HG02623 (cell line): ENCODE data around the gene SCLY.
"Not testable (repeated sequence)": the region's sequence is repeated elsewhere in the genome, so short reads cannot be mapped to it uniquely, and the experiment has no call there.

Experiments used
- ATAC-seq: cut with Tn5 transposase; IDR thresholded peaks from one replicate; pipeline ENCODE4 v1.9.1; 2021; ENCODE audit warnings: moderate library complexity; ENCODE audit not compliant: unreplicated experiment

Gene SCLY

DNA sequence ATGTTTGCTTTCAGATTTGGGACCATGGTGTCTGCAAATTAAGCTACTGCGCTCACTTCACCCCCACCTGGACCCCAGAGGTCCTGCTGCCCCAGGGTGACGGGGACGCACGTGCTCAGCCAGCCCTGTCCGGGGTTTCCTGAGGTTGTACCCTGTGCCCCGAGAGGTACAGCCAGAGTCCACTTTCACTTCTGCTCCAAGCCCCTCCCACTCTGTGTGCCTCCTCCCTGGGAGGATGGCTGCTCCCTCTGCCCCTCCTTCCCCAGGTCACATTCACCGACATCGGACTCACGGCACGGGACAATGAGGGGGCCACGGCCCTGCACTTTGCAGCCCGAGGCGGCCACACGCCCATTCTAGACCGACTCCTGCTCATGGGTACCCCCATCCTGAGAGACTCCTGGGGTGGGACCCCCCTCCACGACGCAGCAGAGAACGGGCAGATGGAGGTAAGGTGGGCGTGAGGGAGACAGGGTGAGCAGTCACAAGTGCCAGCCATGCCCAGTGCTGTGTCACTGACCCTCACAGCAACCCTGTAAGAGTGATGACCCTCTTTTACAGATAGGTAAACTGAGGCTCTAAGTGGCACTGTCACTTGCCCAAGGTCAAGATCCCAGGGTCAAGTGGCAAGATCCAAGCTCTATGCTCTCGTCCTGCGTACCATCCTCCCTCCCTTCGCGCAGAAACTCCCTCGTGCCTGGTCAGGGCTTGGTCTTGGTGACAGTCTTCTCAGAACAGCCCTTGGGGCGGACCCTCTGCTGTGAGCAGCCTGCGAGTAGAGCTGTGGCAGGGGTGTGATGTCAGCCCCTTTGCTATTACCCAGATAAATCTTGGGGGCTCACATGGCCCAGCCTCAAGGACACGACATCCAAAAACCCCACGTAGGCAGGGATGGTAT lies 47.0 kb downstream of the SCLY start:
- ATAC-seq, result peak; percentile 58

- ATAC-seq, result peak; percentile 59
These were observed 47.8 kb downstream of the SCLY start for GRCh38 chr2:238108423-238109183.

DNA sequence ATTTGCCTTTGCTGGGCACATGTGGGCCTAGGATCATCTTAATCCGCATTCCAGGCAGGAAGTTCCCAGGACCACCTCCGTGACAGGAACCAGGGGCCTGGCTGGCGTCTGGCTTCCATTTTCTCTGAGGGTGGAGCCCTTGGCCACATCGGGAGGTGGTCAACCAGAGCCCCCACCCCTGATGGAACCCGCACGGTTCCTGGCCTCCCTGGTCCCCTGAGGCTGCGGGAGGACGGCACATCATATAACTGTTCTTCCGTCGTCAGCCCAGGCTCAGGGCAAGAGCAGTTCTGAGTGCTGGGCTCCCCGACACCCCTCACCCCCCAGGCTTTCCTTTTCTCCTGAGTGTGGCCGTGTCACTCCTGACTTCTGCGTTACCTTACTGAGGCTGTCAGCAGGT lies 52.8 kb downstream of the SCLY start:
- no peak for ATAC-seq

- no peak for ATAC-seq
These were observed 53.6 kb downstream of the SCLY start for GRCh38 chr2:238114331-238114841.

DNA sequence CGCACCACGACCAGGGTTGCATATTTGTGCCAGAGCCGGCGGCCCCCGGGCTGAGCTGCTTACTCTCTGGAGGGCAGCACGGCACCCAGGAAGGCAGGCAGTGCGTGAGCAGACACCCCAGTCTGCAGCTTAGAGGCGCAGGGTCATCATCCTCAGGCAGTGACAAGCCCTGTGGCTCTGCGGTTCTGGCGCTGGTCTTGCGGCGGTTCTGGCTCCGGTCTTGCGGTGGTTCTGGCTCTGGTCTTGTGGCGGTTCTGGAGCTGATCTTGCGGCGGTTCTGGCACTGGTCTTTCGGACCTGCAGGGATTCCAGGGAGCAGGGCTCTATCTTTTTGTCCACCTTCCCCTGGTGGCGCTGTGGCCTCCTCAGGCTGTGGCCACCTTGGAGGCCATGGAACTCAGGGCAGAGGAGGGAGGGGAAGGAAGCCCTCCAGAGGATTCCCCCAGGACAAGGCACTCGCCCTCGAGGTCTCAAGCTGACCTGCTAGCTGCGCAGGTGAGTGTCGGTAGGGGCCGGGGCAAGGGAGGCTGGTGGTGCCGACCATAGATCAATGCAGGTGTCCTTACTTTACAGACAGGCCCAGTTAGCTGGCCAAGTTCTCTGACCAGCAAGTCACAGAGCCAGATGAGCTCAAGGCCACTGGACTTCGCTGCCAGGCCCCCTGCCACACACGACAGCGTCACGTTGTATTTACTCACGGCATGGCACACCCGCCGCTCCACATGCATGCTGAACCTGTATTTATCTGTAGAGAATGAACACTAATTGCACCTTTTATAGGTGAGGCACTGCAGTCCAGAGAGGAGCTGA lies 54.3 kb downstream of the SCLY start:
- ATAC-seq, result no peak

DNA sequence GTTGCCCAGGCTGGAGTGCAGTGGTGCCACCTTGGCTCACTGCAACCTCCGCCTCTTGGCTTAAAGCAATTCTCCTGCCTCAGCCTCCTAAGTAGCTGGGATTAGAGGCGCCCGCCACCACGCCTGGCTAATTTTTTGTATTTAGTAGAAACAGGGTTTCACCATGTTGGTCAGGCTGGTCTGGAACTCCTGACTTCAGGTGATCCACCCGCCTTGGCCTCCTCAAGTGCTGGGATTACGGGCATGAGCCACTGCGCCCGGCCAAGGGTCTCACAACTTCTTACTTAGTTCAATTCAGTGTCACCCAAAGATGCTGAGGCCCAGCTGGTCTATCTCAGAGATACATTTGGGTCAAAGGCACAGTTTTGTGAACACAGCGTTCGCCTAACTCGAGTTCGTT lies 54.9 kb downstream of the SCLY start:
- not testable (repeated sequence) for ATAC-seq

DNA sequence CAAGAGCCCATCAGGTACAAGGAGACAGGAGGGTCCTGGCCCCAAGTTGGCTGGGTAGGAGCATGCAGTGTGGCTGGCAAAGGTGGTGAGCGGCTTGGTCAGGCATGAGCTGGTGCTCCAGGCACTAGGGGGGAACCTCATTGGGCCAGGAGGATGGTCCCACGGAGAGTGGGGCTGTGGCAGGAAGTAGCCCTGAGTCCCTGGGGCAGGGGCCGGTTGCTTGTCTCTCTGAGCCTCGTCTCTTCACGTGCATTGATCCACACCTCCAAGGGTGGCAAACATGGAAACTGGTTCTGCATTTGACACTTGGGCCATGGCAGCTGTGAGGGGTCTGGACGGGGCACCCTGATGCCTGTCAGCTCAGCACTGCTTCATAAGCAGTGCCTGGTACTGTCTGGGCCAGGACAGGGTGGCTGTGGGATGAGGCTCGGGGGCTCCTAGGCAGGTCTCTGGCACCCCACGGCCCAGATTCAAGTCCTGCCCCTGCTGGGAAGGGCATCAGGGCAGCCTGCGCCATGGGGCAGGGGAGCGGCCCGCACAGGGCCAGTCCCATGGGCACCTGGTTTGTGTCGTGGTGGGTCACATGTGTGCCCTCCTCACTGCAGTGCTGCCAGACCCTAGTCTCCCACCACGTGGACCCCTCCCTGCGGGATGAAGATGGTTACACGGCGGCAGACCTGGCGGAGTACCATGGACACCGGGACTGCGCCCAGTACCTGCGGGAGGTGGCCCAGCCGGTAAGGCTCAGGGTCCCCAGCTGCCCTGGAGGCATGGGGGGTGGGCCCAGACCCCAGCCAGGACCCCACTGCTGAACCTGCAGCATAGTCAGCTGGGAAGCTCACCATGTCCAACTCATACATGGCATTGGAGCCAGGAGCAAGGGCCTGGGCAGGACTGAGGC lies 55.7 kb downstream of the SCLY start:
- no peak for ATAC-seq

- no peak for ATAC-seq
These were observed 56.7 kb downstream of the SCLY start for GRCh38 chr2:238117199-238118154.

DNA sequence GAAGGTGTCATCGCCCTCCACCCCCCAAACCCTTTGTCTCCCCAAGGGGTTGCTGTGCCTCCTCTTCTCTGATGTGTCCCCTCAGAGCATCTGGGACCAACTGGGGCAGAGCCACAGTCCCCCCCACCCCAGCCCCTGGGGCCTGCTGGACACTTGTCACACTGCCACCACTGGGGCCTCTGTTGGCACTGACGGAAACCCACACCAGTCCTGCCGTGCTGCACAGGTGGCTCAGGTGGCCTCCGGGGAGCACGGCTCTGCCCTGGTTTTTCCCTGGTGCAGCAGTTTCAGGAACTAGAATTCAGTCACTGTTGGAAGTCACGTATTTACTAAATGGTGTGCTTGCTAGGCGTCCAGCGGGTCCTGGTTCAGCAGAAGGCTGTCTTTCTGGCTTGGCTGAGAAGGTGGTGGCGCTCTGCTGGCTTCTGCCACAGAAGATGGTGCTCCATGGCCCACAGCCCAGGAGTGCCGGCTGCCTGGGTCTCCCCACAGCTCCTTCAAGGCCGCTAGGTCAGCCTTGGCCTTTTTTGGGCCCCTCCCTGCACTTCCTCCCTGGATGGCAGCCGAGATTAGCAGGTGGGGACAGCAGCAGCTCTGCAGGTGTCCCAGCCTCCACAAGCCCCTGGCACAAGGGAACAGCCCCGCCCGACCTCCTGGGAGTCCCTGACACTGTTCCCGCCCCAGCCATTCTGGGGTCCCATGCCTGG lies 59.1 kb downstream of the SCLY start:
- ATAC-seq, result no peak

- no peak for ATAC-seq
These were observed 59.9 kb downstream of the SCLY start for GRCh38 chr2:238120463-238121298.

DNA sequence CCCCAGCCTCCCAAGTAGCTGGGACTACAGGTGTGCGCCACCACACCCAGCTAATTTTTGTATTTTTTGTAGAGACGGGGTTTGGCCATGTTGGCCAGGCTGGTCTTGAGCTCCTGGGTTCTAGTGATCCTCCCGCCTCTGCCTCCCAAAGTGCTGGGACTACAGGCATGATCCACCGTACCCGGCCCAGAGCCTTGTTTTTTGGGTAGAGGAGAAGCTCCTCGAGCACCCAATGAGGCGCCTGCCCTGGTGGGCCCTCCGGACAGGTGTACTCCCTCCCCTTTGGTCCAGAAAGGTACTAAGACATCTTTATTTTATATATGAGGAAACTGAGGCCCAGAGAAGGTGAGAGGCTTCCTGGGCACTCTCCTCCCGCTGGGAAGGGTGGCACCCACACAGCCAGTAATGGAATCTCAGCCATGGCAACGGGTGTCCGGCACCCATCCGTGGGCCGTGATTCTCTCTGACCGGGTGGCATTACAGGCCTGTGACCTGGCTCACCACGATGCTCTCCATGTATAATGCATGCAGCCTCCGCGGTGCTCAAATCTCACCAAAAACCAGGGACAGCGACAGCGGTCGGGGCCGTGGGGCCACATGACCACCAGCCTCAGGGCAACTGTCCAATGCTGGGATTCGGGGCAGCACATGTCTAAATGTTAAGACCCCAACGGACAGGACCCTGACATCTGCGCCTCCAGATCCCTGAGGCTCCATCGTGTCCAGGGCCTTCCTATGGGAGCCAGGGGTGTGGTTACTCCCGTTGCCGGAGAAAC lies 60.9 kb downstream of the SCLY start:
- no peak for ATAC-seq

- ATAC-seq, result no peak
These were observed 61.8 kb downstream of the SCLY start for GRCh38 chr2:238122287-238123217.

DNA sequence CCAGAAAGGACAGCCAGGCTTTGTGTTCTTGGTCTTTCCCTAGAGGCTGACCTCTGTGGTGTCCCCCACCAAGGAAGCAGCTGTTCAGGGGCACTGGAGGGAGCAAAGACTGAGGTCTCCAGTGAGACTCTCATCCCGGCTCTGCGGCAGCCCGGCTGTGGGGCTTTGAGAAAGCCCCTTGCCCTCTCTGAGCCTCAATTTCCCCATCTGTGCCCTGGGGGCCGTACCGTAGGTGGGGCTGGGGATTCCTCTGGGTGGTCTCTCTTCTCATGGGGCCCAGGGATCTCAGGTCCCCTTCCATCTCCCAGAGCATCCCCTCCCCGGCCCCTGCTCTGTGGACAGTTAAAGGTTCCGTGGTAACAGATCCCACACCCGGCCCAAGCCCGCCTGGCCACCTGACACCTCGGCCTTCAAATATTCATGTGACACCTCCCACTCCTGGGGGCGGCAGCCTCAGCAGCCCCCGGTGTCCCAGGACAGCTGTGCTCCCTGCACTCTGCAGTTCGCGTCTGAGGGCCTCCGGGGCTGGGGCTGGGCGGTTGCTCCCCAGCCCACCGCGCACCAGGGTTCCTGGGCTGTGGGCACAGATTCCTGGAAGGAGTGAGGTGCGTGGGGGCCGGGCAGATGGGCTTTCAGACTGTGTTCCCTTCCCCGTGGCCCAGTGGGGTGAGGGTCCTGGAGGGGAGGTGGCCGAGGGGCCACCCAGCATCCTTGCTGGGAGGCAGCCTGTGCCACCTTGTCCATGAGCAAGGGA lies 62.6 kb downstream of the SCLY start:
- ATAC-seq, result no peak

DNA sequence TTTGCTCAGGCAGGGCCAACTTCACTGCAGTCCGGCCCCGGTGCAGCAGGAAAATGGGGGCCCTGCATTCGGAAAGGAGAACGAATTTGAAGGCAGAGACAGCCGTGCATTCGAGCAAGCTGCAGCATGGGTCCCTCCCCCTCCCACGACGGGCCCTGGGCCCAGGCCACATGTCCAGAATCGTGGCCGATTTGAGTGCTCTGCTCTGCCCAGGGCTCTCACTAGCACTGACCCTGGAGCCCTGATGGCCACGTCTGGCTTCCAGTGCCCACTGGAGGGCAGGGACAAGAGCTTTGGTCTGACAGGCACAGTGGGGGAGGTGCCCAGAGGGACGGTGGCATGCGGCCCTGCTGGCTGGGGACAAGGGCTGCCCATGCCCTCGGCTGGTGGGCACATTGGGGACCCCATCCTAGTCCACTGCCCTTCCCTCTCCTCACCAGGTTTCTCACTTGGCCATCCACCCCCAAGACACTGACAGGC lies 63.2 kb downstream of the SCLY start:
- ATAC-seq, result no peak
